ENCODE measurements around the gene ETV1.

Gene ETV1

DNA sequence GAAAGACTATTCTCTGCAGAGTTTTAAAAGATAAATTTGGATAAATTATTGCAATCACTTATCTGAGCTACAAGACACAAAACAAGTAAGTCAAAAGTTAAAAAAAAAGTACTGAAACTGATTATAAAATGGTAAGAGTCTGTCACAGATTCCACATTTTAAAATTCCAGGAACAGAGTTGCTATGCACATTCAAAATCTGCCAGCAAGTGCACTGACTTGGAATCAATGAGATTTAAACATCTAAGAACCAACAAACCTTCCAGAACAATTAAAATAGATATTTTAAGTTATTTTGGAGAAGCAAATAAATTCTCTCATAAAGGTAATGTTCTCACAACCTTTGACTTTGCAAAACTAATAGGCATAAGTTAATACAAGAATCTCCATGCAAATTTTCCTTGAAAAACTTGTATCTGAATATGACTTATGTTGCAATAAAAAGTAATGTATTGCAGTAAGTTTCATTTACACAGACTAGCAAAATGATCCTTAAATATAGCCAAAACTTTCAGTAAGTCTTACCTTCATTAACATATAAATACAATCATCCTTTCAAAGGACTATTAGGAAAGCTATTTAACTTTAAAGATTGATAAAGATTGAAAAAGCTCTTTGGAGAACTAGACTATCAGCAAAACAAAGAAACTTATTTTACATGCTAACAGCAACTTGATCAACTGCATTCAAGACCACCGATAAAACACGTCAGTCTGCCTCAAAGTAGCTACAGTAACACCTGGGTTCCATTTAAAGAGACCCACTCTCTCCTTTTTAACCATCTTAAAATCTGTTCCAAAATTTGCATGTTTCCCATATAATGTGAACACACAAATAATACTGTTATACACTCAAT, 4.4 kb downstream of the ETV1 start:
- DNase-seq: no peak

GRCh38 chr7:13984061-13984460, 5.4 kb downstream of the ETV1 start:
- no peak for DNase-seq

DNA sequence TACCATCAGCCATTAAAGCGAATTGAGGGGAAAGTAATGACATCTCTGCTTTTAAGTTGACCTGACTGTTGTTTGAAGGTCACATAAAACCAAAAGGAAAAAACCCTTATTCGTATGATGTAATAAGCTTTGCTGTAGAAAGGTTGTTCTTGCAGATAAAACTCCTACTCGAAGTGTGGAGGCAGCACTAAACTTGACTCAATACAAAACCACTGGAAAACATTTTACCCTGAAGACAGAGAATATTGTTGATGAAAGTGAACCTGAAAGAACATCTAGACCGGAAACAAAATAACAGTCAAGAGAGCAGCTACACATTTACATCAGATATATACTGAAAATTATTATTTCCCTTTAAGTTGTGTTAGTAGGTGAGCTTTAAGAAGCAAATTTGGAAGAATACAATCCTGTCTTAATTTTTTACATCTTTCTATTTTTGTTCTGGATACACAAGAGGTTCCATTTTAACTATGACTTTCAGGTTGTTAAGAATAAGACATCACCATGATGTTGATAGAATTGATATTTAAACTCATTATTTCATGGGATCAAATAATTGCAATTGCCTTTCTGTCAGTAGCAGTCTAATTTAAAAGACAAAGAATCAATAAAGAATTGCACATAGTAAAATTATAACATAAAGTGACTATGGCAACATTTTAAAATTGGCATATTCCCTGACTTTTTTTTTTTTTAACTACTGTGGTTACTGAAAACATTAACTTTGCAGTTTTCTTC, 6.4 kb downstream of the ETV1 start:
- DNase-seq: no peak

DNA sequence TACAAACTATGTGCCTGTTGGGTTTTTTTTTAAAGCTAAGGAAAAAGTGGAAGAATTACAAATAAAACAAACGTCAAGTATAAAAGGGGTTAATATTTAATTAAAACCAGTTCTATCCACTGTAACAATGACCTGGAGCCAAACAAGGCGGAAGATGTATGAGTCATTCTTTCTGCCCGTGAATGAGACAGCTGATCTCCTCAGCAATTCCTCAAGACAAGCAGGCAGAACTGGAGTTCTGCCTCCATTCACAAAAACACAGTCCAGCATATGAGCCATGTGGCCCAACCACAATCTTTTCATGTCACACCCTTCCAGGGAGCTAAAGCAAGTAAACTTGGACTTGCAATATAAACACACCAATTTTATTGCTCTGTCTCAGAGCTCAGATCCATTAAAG, 8.4 kb downstream of the ETV1 start:
- no peak for DNase-seq

GRCh38 chr7:13980474-13980873, 9.0 kb downstream of the ETV1 start:
- DNase-seq: no peak

GRCh38 chr7:13979671-13980435, 9.6 kb downstream of the ETV1 start:
- no peak for DNase-seq

DNA sequence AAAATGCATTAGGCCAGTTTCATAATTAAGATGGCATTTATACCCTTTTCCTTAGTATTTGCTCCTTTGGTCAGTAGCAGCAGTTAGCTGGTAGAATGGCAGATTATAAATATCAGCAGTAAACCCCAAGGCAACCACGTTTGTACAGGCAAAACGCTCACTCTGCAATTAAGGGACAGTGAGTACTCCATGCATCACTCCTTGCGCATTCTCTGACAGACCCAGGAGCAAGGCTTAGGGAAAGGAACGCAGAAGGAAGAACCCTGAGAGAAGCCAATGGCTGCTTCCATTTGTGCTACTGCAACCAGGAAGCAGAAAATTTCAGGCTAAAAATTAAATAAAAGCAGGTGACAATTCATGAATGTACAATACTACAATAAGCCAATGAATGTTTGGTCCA, 12.9 kb downstream of the ETV1 start:
- no peak for DNase-seq

DNA sequence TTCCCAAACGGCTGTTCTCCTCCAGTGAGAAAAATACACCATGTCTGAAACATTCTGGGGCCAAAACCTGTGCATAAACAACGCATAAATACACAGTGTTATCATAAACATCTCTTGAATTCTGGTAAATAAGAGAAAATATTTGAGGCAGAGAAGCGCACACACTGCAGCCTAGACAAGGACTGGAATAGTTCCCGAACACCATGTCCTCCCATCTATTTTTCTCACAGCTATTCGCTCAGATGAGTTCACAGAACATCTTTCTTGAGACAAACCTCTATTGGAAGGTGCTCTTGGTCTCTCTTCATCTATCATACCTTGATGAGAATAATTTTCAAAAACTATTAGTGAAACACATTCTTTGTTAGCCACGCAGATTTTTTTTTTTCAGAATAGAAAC, 24.4 kb downstream of the ETV1 start:
- DNase-seq: no peak

- DNase-seq: no peak
Measured at GRCh38 chr7:13963925-13964324, 25.5 kb downstream of the ETV1 start.

DNA sequence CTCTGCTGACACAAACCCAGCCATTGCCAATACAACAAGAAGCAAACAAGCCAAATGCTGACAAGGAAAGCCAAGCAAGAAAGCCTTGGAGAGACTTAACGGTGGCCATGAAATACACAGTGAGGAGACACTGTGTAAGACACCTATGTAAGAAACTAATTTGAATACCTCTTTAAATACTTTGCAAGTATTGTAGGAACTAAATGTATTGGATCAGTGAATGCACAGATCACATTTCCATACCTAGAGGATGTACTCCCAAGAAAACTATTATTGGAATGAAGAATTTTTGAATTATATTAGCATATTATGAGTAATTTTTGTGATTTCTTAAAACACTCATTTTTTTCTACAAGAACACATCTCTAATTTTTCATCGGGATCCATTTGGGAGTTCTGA, 34.0 kb downstream of the ETV1 start:
- DNase-seq: no peak

GRCh38 chr7:13953368-13953767, 36.1 kb downstream of the ETV1 start:
- DNase-seq: no peak

GRCh38 chr7:13952921-13953320, 36.5 kb downstream of the ETV1 start:
- no peak for DNase-seq

DNA sequence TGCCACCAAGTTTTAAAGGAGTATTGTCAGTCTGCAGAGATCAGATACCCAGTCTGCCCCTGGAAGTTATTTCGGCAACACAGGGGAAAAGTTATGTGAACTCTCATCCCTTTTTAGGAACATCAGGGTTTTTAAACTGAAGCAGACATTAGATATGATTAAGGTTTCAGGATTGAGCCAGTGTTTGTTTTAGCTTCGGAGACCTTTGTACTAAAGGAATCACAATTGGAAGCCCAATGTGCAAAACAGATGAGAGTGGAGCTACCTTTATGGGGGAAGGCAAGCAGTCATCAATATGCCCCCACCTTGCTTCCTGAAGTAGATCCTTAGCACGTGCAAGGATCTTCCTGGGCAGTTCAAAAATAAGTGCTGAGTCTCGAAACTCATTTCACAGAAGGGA, 39.5 kb downstream of the ETV1 start:
- DNase-seq: no peak

GRCh38 chr7:13949445-13949844, 40.0 kb downstream of the ETV1 start:
- peak; percentile 89 for DNase-seq

DNA sequence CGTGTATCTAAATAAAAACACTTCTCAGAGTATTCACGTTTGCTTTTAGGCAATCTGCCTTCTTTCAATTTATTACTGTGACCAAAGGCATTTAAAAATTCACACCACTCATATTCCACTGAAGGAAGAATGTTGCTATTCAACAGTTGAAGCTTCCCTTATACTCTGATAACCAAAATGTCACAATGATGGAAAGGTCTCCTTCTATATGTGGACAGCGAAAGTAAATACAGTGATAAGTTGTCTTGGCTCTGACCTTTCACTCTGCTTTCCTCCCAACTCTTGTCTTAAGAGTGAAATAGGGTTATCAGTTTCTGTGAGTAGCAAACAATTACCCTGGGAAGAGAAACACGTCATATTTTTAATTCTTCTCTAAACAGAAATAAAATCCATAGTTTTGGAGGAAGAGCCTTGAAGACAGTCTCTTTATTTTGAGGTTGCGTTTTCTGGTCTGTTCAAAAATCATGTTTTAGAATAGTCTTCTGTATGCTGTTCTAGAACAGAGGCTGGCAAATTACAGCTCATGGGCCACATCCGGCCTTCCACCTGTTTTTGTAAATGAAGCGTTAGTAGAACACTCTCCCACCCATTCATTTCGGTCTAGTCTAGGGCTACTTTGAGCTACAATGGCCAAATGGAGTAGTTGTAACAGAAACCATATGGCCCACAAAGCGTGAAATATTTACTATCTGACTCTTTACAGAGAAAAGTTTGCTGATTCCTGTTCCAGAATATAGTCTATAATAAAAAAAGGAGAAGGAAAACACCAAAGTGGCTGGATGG, 41.3 kb downstream of the ETV1 start:
- no peak for DNase-seq

DNA sequence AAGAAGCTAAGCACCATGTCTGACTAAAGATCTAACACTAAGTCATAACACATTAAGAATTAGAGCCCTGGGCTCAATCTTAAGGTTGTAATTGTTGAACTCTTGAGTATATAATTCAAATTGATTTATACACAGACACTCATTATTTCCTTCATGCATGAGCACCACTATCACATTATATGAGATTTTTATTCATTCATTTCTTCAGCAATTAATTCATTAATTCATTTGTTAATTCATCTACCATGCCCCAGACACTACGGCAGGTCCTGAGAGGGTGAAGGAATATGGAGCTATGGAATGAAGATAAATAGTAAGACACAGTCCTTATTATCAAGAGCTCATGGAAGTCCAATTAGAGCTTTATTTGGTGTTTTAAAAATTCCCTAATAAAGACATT, 41.9 kb downstream of the ETV1 start:
- DNase-seq: no peak

- no peak for DNase-seq
Measured at GRCh38 chr7:13946181-13946580, 43.3 kb downstream of the ETV1 start.

GRCh38 chr7:13945670-13946069, 43.8 kb downstream of the ETV1 start:
- peak; percentile 36 for DNase-seq

DNA sequence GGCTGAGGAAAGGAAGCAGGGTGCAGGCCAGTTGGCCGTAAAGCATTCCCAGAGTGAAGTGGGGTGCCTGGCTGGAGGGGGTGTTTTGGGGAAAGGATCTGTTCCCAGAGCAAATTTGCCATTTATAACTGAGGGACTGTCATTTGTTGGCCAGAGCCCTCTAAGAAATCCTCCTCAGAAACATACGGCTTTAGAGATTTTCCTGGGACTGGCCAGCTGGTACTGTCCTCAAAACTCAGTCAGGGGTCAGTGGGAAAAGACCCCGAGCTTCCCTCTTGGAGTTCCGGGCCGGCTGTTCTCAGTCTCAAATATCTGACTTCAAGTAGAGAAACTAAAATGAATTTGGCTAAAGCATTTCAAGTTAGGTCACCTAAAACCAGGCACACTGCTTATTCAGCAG, 55.9 kb downstream of the ETV1 start:
- no peak for DNase-seq

- no peak for DNase-seq
Measured at GRCh38 chr7:13933091-13933490, 56.4 kb downstream of the ETV1 start.

DNA sequence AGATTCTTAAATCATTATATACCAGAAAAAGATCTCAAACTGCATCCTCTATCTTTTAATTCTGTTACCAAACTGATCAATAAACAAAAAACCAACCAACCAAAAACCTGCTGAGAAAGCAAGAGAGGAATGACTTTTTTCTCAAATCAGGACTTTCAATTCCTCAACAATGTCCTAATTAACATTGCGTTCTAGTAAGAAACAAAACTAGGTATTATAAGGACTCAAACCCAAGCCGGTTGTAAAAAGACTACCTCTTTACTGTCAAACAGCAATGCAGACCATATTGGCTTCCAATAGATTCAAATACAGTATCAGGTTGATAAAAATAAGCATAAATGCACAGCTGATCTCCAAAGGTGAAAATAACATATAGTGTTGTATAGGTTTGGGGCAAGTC, 57.3 kb downstream of the ETV1 start:
- DNase-seq: no peak

DNA sequence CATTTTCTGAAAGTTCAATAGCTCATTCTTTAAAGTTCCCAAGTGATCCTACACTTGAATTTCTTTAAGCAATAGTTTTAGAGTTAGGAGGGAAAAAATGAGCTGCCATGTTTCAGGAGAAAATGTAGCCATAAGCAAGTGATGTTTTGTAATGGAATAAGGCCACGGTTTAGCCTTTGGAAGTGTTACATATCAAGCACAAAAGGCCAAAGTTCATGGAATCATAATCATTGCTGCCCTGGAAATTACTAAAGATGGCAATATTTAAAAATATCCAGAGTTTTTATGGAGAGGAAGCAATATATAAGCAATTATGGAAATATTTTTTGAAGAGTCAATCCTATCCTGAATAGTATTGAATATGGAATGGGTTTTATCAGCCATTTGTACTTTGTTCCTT, 68.4 kb downstream of the ETV1 start:
- DNase-seq: no peak

Measured in NCI-H1436 (cell line).